GM19395 (cell line): ENCODE data around the gene BOD1.
A peak's percentile ranks its signal among the peaks of the same experiment; 100 is the strongest.

Source experiments
- ATAC-seq: cut with Tn5 transposase; IDR thresholded peaks from one replicate; pipeline ENCODE4 v1.9.1; 2021; ENCODE audit warnings: mild to moderate bottlenecking, moderate library complexity; ENCODE audit not compliant: unreplicated experiment

The BOD1 gene

DNA sequence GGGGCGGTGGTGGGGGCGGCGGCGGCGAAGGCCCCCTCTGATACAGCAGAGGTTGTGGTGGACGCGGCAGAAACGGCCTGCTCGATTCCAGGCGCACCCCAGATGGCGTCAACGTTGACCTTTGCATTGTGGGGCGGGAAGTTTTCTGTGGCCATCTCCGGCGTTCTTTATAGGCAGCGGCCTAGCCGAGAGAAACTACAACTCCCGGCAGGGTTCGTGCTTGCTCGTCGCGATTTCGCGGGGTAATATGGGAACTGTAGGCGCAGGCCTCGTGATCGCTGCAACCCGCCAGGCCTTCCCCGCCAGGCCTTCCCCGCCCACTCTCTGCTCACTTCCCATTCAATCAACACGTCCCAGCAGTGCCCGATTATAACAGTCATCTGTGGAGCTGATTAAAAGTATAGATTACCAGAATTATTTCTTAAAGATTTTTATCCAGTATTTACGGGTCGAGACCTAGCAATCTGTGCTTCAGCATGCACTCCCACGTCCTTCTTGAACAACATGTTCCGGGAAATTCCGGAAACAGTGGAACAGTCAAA lies at the start of gene BOD1:
Gene BOD1, minus strand, starts transcription at position 74 of the 542 bp plus-strand sequence. CDS start 214 bp downstream, outside the sequence.
- ATAC-seq, result peak; percentile 93

DNA sequence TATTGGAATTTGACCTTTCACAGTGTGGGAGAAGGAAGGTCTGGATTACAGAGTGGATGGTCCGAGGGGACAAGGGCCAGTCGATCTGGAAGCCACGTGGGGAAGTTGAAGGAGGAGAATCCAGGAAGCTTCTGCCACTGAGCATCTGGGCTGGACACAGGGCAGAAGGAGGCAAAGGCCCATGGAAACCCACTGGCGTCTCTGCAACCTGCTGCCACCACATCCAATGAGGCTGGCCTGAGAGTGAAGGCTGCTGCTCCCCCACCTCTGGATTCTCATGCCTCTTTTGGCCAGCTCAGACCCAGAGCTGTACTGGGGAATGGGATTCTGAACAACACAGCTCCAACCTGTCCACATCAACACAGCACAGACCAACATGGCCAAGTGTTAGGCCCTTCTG lies 48.9 kb upstream of the BOD1 start:
- no peak for ATAC-seq

DNA sequence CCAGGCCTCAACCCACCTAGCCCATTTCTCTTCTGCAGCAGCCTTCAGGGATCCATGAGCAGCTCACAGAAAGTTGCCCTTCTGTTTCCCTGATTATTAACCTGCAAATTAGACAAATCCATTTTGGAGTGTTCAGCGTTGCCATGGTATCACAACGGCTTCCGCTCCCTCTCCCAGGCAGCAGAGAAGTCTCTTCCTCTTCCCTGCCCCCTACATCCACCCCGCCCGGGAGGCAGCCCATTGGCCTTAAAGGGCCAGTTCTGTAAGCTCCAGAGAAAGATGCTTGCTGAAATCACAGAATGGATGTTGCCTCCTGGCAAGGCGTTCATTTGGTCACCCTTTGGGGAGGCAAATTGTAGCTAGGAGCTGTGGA lies 47.7 kb upstream of the BOD1 start:
- no peak for ATAC-seq

DNA sequence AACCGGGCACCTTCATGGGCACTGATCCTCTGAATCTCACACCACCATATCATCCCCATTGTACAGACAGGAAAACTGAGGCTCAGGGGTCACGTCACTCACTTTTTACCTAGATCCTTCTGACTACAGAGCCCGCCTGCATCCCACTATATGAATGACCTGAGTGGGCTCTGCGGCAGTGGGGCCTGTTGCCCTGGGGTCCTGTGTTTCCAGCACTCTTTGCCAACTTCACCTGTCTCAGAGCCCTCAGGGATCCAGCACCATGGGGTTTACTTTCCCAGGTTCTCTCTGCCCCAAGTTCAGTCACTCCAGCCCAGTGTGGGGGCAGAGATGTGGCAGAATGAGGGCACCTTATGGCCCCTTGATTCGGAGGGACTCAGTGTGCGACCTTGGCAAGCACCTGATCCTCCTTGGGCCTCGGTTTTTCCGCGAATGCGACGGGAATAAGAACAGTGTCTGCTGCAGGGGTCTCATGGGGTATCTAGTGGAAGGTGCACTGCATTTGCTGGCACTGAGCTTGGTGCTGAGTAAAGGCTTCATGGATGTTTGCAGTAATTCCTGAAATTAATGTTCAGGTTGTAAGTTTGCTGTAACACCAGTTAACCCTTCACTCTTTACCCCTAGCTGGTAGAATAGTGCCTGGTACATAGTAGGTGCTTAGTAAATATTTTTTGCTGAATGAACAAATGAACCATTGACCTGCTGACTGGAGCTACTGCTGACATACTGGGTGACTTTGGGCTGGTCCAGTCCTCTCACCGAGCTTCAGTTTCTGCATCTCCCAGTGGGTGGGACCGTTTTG lies 47.1 kb upstream of the BOD1 start:
- ATAC-seq, result no peak

DNA sequence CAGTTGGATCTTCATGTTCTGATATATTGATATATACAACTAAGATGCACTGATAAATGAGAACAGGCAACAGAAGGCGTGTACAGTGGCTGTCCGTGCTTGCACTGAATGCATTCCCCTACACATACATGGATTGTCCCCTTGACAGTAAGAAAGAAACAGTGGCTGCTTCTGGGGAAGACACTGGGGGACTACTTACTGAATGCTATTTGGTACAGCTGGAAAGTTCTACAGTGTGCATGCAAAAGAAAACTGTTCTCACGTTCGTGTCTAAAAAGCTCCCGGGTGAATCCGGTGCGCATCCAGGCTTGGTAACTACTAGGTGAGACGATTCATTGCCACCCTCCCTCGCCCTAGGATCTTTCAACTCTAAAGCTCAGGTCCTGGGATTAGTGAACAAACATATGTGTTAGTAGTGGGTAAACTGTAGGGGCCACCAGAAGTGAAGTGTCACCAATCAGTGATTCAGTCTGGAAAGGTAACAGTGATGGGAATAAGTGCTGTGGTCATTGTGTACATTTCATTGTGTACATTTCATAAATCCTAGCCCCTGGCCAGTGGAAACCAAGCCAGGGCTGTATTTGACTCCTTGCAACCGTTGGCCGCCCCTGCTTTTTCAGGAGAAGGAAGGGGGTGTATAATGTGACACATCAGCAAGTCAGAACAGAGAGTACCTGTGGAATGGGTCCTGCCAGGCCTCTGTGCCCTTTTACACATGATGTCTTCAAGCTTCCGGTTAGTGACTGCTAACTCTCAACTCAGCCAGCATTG lies 46.3 kb upstream of the BOD1 start:
- no peak for ATAC-seq

DNA sequence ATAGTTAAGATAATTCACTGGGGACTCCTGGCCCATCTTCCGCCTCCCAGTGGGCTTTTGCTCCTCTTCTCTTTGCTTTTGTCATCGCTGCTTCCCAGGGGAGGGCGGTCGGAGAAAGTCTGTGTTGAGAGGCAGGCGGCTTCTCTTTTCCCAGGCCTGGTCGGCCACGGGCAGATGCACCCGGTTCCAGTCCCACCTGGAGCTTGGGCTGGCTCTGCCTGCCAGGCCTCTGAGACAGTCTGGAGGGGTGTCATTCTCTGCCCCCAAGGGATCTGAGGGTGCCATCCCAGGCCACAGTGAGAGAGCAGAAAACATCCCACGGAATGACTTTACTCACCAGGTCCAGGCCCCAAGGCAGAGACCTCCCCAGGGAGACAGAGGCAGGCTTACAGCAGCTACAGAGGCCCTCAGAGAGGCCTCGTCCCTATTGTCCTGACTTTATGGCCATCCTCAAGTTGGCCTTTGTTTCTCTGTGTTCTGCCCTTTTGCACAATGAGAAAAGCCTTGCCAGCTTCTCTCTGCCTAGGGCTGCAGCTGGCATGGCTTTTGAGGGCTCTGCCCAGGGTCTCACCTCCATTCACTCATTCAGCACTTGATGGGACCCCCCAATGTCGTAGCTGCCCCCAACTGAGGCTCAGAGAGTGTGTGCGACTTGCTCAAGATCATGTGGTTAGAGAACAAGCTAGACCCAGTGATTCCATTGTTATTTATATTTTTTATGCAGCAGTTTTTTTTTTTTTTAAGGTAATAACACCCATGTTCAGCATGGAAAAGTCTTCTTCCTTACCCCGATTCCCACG lies 44.2 kb upstream of the BOD1 start:
- no peak for ATAC-seq

DNA sequence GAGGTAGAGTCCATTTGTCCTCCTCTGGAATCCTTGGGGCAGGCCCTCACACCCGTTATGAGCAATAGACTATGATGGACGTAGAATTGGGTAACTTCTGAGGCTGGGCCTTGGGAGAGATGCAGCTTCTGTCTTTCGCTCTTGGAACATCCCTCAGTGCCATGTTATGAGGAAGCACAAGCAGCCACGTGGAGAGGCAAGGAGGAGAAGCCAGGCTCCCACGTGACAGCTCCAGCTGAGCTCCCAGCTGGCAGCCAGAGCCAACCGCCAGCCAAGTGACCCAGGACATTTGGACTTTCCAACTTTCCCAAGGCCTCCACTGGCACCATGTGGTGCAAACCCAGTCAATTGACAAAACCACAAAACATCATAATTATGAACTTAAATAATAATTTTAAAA lies 43.0 kb upstream of the BOD1 start:
- ATAC-seq, result no peak

DNA sequence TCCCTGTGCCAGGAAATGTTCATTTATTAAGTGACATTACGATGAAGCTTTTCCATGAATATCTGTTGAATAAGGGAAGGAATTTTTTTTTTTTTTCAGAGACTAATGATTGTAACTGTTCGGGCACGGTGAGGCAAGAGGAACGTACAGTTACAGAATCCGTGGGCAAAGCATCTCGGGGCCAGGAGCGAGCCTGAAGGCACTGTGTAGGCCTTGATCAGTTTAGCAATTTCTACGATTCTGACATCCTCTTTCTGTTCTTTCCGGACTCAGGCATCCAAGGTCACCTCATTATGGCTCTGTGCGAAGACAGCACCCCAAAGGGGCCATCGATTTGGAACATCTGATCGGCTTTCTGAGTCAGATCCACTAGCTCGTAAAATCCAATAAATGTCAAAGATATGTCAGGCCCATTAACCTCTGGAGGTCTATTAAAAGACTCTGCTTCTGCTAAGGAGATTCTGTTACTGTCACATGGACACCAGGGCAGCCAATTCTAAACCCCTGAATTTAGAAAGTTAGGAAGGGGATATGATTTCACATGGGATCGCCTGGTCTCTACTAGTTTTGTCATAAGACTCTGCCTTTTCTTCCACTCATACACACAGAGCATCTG lies 41.4 kb upstream of the BOD1 start:
- ATAC-seq, result no peak

DNA sequence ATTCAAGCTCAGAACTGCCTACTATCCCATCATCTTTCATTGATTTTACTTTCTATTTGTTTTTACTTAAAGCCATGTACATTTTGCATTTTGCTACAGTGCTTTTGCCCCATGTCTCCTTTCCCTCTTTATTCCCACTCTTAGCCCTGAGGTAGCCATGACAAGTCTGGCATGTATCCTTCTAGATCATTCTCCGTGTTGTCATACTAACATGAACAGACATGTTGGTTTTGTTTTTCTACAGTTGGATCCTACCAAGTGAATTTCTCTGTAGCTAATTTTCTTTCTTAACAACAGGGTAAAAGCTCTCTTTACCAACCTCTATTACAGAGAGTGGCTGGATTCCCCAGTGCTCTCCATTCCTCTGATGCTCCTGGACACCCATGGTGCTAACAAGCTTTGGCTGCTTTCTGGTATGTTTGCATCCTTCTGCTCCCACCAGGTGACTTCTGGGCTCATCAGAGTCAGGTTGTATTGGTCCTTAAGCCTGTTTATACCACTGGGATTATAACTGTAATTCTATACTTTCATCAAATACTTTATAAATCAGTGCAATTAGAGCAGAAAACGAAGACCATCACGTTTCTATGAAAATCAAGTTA lies 38.8 kb upstream of the BOD1 start:
- ATAC-seq, result no peak

DNA sequence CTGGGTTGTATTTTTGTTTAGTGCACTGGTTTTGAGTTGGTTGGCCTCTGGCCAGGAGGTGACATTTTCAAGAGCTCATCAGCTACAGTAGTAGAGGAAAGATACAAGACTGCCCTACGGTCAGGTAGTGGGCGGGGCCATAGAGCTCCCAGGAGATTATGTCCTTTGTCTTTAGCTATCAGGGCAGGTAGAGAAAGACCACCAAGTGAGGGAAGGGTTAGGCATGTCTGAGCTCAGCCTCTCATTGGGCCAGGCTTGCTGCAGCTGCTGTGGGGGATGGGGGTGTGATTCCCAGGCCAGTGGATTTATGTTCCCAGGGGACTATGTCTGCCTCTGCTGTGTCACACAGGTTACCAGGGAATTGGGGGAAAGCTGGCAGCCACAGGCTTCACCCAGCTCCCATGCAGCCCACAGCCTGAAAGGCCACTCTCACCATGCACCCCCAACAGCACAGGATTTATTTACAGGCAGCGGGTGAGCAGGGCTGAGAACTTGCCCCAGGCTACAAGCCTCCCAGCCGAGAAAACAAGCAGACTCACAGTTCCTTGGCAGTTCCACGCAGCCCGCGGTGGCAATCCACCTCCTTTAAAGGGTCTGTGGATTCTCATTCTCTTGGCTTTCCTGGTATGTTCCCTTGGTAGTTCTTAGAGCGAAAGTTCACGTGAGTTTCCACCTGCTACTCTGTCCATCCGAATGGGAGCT lies 37.5 kb upstream of the BOD1 start:
- no peak for ATAC-seq

DNA sequence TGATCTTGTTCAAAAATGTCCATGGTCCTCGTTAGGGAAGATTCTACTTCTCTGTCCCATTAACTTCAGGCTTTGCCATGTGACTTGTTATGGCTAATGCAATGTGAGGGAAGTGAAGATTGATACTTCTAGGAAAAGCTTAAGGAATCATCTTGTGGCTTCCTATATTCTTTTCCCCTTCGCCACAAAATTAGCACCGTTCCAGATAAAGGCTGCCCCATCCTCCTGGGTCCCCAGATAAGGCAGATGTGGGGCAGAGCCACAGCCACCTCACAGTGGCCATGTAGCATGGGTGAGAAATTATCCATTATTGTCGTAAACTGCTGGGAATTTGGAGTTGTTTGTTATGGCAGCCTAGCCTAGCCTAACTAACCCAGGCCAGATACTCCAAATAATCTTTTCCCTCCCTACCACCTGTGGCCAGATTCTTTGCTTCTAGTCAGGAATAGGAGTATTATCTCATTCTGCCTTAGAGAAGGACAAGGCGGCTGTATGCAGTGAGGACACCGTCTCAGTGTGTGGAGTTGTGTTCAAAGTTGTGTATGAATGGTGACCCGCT lies 31.9 kb upstream of the BOD1 start:
- ATAC-seq, result no peak

DNA sequence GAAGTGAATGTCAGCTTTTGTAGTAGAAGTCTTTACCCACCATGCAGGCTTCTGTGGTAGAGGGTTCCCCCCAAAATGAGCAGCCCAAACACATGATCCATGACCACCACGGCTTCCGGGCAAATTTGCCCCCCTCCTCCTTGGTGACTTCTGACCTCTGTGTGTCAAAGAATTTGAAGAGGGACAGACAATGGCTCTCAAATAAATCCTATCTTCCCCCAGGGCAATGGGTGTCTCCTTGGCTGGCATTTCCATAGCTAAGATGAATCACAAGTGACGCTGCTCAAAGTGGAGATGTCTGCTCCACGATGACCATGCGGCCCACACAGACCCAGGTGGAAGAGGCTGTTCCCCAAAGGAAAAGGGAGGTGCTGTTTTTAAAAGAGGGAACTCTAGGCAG lies 30.2 kb upstream of the BOD1 start:
- no peak for ATAC-seq

DNA sequence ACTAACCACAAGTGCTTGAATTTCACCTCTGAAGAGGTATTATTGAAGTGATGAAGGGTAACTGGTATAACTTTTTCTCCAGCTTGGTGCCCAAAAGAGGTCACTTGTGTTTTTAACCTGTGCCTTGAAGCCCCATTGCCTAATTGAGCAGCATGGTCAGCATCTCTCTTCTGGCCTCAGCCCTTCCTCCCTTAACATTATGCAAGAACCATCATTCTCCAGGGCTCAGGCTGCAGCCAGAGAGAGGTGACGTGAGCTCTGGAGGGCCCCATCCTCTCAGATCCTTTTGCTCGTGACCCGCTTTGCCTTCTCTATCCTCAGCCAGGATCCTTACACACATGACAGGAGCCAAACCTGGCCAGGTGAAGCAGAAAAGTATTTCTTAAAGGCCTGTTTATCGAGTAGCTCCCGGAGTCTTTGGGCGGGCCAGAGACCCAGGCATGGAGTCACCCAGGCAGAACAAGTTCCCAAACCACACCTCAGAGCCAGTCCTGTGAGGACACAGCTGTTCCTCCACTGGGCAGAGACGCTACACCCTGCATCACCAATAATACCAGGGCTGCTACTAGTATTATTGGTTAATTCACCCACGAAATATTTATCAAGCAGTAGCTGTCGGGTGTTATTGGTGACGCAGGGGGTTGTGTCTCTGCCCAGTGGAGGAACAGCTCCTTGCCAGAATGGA lies 29.6 kb upstream of the BOD1 start:
- no peak for ATAC-seq

DNA sequence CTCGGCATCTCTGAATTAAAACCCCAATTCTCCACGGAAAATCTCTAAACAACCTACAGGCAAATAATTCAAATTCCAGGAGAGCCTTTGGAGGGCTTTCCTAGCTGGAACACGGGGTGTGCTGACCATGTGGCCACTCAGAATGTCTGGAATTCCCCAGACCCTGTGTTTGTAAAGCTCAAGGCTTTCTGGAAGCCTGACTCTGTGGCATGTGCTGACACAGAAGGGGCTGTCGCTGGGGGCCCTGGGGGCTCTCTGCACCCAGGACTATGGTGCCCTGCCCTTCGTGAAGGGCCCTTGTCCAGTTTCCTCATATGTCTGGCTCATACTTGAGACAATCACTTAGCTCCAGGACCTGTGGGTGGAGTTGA lies 29.0 kb upstream of the BOD1 start:
- no peak for ATAC-seq

DNA sequence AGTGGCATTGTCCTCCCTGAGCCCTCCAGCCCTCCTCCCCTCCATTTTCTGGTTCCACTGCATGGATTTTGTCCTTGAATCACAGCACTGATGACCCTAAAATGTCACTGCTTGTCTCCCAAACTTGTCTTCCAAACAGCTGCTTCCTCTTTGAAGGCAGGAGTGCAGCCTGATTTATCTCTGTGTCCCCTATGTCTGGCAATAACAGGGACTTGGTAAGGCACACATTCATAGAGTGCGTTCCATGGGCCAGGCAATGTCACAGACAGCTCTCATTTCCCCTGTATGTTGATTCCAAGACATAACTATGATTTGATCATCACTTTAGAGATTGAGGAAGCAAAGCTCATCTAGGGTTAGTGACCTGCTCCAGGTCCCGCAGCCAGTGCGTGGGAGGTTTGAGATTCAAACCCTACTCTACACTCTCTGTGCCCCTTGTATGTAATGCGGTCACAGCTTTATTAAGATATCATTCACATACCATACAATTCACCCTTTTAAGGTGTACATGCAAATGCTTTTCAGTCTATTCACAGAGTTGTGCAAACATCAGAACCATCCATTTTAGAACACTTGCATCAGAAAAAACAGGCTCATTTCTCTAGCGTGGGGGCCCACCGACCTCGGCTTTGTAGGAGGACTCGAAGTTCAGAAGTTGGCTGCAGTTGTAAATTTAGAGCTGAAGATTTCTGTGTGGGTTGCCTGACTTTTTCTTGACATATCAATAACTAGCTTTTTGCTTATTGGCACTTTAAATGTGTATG lies 28.4 kb upstream of the BOD1 start:
- ATAC-seq, result no peak

DNA sequence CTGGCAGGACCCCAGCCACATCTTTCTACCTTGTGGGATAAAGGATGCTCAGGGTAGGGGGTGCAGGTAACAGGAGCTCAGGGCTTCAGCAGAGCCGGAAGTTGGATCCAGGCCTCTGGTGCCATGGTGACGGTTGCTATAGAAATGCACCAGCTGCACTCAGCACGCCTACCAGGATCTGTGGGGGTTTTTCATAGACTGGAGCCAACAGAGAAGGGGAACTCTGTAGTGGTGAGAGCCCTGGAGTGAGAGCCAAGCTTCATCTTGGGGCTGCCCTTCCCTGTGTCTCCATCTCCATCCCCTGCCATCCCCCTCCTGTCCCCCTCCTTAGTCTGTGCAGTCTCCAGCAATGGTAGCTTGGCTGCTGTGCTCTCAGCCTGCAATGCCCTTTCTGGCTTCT lies 27.5 kb upstream of the BOD1 start:
- ATAC-seq, result peak; percentile 74

DNA sequence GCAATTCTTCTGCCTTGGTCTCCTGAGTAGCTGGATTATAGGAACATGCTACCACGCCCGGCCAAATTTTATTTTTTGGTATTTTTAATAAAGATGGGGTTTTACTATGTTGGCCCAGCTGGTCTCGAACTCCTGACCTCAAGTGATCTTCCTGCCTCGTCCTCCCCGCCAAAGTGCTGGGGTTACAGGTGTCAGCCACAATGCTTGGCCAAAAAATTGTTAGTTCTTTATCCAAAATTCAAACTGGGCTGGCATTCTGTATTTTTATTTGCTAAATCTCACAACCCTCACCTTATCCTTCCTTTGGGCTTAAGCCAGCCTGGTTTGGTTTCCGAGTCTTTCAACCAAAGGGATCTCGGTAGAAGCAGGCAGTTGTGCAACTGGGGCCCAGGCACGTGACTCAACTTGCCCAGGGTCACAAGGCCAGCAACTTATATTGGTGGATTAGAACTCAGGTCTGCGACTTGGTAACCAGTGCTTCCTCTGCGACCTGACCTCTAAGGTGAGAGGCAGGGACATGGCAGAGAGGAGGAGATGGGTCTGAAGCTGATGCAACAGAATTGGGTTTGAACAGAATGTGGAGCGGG lies 26.5 kb upstream of the BOD1 start:
- no peak for ATAC-seq
